ENCODE results near the gene SCN10A. TPM values are rescaled to one million over a fixed set of nuclear protein-coding genes. Genes with fewer than 3 reads are reported as not detected.

Gene SCN10A
- total and polyA plus RNA-seq, 9 of the 15 experiments (the other 6 are each of a cell fraction or from before 2014, with no cell fraction given), result not detected

DNA sequence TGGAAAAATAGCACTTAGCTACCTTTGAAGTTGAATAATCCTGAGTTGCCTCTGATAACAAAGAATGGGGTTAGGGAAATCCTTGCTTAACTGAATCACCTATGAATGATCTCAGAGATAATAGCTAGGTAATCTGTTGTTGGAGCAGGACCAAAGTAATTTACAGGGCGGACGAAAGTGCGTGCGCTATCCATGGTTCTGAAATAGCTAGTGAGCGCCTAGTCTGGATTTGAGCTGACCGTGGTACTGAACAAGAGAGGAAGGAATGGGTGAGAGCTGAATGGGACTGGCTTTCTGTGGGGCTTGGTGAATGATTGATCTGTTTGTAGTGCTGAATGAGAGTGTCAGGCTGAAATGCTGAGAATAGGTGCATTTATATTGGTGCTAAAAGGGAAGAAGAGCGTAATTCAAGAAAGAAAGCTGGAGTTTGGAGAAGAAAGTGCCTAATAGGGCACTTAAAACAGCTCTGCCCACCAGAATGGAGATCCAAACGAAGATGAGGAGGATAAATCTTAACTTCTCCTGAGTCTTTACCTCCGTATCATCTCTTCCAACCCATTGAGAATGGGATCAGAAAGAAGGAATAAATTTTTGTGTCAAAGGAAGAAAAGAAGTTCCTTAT is 10.1 kb downstream of the SCN10A start (continued):
- TF ChIP-seq TOE1 (IDR thresholded peaks at IDR 0.05; ENCODE audit: borderline replicate concordance), result no peak
- TF ChIP-seq TOE1 (CRISPR knock-in tag; IDR thresholded peaks at IDR 0.05; ENCODE audit: borderline replicate concordance, low read depth), result peak; percentile 98
- no peak for TF ChIP-seq CREB1 (IDR thresholded peaks at IDR 0.05)
- peak; percentile 83 for TF ChIP-seq CREB1 (CRISPR knock-in tag; IDR thresholded peaks at IDR 0.05)
- TF ChIP-seq, protein P1, sequence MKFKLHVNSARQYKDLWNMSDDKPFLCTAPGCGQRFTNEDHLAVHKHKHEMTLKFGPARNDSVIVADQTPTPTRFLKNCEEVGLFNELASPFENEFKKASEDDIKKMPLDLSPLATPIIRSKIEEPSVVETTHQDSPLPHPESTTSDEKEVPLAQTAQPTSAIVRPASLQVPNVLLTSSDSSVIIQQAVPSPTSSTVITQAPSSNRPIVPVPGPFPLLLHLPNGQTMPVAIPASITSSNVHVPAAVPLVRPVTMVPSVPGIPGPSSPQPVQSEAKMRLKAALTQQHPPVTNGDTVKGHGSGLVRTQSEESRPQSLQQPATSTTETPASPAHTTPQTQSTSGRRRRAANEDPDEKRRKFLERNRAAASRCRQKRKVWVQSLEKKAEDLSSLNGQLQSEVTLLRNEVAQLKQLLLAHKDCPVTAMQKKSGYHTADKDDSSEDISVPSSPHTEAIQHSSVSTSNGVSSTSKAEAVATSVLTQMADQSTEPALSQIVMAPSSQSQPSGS (CRISPR knock-in tag; IDR thresholded peaks at IDR 0.05), result peak; percentile 73; the same call in 1 of the 2 replicates
- TF ChIP-seq CXXC5 (CRISPR knock-in tag; IDR thresholded peaks at IDR 0.05), result peak; percentile 89
- TF ChIP-seq, protein P2, sequence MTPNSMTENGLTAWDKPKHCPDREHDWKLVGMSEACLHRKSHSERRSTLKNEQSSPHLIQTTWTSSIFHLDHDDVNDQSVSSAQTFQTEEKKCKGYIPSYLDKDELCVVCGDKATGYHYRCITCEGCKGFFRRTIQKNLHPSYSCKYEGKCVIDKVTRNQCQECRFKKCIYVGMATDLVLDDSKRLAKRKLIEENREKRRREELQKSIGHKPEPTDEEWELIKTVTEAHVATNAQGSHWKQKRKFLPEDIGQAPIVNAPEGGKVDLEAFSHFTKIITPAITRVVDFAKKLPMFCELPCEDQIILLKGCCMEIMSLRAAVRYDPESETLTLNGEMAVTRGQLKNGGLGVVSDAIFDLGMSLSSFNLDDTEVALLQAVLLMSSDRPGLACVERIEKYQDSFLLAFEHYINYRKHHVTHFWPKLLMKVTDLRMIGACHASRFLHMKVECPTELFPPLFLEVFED (CRISPR knock-in tag; conservative IDR thresholded peaks at IDR 0.05), result peak; percentile 88; the same call in 1 of the 2 replicates
- TF ChIP-seq STAG1 (CRISPR knock-in tag; IDR thresholded peaks at IDR 0.05; ENCODE audit: borderline replicate concordance), result peak; percentile 84; the same call in 1 of the 2 replicates
- peak; percentile 98 for TF ChIP-seq HDAC2 (IDR thresholded peaks at IDR 0.05)
- peak; percentile 62; the same call in 1 of the 2 replicates for TF ChIP-seq KAT7 (CRISPR knock-in tag; IDR thresholded peaks at IDR 0.05; ENCODE audit: borderline replicate concordance)
- peak; percentile 99 for TF ChIP-seq LCOR (CRISPR knock-in tag; IDR thresholded peaks at IDR 0.05)
- TF ChIP-seq, protein P3, sequence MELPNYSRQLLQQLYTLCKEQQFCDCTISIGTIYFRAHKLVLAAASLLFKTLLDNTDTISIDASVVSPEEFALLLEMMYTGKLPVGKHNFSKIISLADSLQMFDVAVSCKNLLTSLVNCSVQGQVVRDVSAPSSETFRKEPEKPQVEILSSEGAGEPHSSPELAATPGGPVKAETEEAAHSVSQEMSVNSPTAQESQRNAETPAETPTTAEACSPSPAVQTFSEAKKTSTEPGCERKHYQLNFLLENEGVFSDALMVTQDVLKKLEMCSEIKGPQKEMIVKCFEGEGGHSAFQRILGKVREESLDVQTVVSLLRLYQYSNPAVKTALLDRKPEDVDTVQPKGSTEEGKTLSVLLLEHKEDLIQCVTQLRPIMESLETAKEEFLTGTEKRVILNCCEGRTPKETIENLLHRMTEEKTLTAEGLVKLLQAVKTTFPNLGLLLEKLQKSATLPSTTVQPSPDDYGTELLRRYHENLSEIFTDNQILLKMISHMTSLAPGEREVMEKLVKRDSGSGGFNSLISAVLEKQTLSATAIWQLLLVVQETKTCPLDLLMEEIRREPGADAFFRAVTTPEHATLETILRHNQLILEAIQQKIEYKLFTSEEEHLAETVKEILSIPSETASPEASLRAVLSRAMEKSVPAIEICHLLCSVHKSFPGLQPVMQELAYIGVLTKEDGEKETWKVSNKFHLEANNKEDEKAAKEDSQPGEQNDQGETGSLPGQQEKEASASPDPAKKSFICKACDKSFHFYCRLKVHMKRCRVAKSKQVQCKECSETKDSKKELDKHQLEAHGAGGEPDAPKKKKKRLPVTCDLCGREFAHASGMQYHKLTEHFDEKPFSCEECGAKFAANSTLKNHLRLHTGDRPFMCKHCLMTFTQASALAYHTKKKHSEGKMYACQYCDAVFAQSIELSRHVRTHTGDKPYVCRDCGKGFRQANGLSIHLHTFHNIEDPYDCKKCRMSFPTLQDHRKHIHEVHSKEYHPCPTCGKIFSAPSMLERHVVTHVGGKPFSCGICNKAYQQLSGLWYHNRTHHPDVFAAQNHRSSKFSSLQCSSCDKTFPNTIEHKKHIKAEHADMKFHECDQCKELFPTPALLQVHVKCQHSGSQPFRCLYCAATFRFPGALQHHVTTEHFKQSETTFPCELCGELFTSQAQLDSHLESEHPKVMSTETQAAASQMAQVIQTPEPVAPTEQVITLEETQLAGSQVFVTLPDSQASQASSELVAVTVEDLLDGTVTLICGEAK (IDR thresholded peaks at IDR 0.05), result peak; percentile 93
- TF ChIP-seq, protein P3 (CRISPR knock-in tag; IDR thresholded peaks at IDR 0.05), result peak; percentile 72
- no peak for TF ChIP-seq RAD21 (CRISPR knock-in tag; conservative IDR thresholded peaks at IDR 0.05 in 1 of 2, IDR thresholded peaks at IDR 0.05 in 1 of 2)
- no peak for TF ChIP-seq NR2C1 (IDR thresholded peaks at IDR 0.05)
- peak; percentile 69 for TF ChIP-seq NR2C1 (tag; IDR thresholded peaks at IDR 0.05)
- TF ChIP-seq RCOR1 (IDR thresholded peaks at IDR 0.05; ENCODE audit: borderline replicate concordance in 1 of 2, low read depth in 2 of 2, low read length in 2 of 2), result peak in 1 of 2 experiments; percentile 98; a peak in 2 of 4 replicates
